ENCODE results near the gene TIMM23.
"Not testable (repeated sequence)": the region's sequence is repeated elsewhere in the genome, so short reads cannot be mapped to it uniquely, and the experiment has no call there.

Gene TIMM23

DNA sequence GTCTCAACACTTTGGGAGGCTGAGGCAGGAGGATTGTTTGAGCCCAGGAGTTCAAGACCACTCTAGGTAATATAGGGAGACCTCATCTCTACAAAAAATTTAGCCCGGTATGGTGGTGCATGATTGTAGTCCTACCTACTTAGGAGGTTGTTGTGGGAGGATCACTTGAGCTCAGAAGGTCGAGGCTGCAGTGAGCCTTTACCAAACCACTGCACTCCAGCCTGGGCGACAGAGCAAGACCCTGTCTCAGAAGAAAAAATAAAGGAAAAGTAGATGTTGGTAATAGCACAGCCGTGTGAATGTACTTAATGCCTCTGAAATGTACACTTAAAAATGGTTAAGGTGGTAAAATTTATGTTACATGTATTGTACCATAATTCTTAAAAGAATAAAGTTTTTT, 25.3 kb downstream of the TIMM23 start:
- no peak for TF ChIP-seq ZNF274 (IDR thresholded peaks at IDR 0.05; ENCODE audit: low read depth, low read length)
- H3K4me3 ChIP-seq (ENCODE audit: low read length): no peak overlapping the region

DNA sequence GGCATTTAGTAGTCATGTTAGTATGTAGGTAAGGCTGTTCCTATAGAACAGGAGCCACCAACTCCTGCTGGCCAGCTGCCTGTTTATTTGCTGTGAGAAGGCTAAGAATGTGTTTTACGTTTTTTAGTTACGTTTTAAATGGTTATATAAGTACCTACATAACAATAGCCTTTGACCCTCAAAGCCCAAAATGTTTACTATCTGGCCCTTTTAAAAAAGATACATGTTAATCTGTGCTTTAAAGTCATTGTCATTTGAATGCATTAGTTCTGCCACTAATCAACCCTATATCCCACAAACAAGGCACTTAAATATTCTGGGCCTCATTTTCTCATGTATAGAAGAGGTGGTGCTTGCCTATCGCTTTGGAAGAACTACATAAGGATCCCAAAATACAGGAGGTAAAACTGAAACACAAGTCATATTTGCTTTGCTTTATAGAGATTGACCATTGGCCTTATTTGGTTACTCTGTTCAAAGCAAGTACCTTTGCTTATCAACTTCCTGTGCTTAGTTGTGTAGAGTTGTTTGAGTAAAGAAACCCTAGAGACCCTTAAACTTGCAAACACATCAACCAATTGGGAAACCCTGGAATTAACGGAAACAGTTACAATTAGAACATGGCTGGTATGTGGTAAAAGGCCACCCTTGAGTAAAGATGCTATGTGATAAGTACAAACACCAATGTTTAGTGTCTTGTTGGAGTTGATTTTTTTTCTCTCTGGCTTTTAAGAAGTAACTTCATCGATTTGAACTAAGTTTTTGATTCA, 25.9 kb downstream of the TIMM23 start:
- no peak overlapping the region for H3K4me3 ChIP-seq (ENCODE audit: low read length)
- TF ChIP-seq ZNF274 (IDR thresholded peaks at IDR 0.05; ENCODE audit: low read depth, low read length): no peak

DNA sequence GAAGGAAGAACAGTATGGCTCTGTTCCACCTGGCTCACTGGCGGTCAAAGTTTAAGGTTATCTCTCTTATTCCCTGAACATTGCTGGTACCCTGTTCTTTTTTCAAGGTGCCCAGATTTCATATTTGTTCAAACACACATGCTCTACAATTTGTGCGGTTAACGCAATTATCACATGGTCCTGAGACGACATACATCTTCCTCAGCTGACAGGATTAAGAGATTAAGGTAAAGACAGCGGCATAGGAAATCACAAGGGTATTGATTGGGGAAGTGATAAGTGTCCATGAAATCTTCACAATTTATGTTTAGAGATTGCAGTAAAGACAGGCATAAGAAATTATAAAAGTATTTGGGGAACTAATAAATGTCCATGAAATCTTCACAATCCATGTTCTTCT, 27.7 kb downstream of the TIMM23 start:
- not testable (repeated sequence) for H3K4me3 ChIP-seq (ENCODE audit: low read length)

GRCh38 chr10:46000538-46000937, 28.2 kb downstream of the TIMM23 start:
- TF ChIP-seq ZNF274 (IDR thresholded peaks at IDR 0.05; ENCODE audit: low read depth, low read length): no peak

DNA sequence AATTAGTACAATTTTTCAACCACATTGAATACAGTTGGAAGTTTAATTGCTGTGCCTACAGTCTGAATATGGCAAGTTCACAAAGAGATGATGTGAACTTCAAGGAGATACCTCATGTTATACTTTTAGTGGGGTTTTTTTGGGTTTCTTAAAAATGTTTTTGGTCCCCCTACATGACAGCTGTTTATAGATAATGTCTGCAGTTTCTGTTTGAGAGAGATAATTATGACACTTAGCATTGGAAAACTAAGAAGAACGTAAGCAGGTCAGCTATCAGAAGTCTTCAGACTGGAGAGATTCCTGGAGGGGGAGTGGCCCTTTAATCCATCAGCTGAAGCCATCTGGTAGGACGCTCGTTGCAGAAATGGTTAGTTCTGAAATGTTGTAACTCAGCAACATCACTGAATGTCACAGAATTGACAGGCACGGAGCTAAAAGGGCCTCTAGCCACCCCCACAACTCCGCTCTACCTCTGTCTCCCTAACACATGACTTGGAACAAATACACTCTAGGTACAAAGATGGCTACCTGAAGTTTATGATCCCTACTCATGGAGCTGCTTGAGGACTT, 29.0 kb downstream of the TIMM23 start:
- H3K4me3 ChIP-seq (ENCODE audit: low read length): no peak overlapping the region
- no peak for TF ChIP-seq ZNF274 (IDR thresholded peaks at IDR 0.05; ENCODE audit: low read depth, low read length)

More at GRCh38 chr10:46000538-46000937, 28.2 kb downstream of the TIMM23 start:
- H3K4me3 ChIP-seq (ENCODE audit: low read length): no peak overlapping the region

DNA sequence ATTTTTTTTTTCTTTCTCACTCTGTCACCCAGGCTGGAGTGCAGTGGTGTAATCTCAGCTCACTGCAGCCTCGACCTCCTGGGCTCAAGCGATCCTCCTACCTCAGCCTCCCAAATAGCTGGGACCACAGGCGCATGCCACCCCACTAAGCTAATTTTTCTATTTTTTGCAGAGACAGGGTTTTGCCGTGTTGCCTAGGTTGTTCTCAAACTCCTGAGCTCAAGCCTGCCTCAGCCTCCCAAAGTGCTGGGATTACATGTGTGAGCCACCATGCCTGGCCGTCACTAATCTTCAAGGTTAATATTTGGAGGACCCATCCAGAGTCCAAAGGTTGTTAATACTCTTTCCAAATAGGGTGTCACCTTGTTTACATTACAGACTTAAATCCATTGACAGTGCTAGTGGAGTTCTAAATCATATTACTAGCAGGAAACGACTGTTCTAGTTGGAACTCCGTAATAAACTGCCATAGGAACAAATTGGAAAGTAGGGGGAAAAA, 29.9 kb downstream of the TIMM23 start:
- not testable (repeated sequence) for H3K4me3 ChIP-seq (ENCODE audit: low read length)

DNA sequence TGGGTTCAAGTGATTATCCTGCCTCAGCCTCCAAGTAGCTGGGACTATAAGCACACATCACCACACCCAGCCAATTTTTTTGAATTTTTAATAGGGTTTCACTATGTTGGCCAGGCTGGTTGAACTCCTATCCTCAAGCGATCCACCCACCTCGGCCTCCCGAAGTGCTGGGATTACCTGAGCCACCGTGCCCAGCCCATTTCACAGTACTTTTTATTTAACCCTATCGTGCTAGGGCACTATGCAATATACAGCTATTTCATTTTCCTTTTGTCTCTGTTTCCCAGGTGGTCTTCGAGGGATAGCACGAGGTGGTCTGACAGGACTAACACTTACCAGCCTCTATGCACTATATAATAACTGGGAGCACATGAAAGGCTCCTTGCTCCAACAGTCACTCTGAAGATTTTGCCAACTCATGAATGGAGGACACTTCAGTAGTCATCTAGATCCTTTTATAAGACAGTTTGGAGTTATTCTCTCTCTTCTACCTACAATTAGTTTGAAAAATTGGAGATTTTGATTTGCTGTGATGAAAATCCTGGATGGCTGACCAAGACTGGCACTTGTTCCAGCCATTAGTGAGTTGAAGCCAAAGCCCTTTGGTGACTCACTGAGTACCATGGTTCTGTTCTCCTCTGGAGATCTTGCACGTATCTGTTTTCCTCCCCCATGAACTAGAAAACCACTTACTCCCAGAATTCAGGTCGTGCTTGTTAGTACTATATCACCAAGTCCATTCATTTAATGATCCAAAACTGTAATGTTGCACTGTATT, 30.8 kb downstream of the TIMM23 start:
- no peak overlapping the region for H3K4me3 ChIP-seq (ENCODE audit: low read length)
- TF ChIP-seq ZNF274 (IDR thresholded peaks at IDR 0.05; ENCODE audit: low read depth, low read length): no peak

DNA sequence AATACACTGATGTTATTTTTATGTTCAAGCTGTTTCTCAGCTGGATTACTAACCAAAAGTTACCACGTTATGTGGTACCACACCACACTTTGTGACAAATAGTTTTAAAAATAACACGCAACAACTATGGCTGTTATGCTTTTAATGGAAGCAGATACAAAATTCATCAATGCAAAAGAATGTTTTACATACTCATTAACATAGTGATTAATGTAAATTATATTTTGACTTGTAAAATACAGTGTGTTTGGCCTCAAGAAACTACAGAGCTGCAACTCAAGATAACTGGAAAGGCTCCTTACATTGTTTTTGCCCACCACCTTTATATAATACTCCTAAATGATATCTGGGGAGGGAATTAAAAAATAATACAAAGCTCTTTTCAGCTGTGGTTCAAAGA, 32.7 kb downstream of the TIMM23 start:
- no peak for TF ChIP-seq ZNF274 (IDR thresholded peaks at IDR 0.05; ENCODE audit: low read depth, low read length)
- H3K4me3 ChIP-seq (ENCODE audit: low read length): no peak overlapping the region

GRCh38 chr10:46005383-46005782, 33.1 kb downstream of the TIMM23 start:
- no peak for TF ChIP-seq ZNF274 (IDR thresholded peaks at IDR 0.05; ENCODE audit: low read depth, low read length)
- H3K4me3 ChIP-seq (ENCODE audit: low read length): no peak overlapping the region

- no peak overlapping the region for H3K4me3 ChIP-seq (ENCODE audit: low read length)
- no peak for TF ChIP-seq ZNF274 (IDR thresholded peaks at IDR 0.05; ENCODE audit: low read depth, low read length)
Measured at GRCh38 chr10:46006219-46006618, 33.9 kb downstream of the TIMM23 start.

DNA sequence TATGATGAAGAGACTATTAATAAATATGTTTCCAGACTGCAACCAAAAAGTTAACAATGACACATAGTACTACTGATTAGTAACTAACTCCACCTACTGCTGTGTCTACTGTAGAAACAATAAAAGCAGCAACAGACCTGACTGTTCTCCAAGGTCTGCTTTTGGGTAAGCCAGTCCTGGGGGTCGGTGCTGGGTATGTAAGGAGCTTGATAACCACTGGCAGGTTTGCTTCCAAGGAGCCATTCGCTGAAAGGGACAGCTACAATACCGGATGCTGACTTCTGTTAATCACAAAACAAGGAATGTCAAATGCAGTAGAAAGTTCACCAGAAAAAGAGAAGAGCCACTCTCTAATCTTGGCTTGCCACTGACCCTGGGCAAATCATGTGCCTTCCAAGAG, 40.5 kb downstream of the TIMM23 start:
- H3K4me3 ChIP-seq (ENCODE audit: low read length): no peak overlapping the region
- TF ChIP-seq ZNF274 (IDR thresholded peaks at IDR 0.05; ENCODE audit: low read depth, low read length): no peak

DNA sequence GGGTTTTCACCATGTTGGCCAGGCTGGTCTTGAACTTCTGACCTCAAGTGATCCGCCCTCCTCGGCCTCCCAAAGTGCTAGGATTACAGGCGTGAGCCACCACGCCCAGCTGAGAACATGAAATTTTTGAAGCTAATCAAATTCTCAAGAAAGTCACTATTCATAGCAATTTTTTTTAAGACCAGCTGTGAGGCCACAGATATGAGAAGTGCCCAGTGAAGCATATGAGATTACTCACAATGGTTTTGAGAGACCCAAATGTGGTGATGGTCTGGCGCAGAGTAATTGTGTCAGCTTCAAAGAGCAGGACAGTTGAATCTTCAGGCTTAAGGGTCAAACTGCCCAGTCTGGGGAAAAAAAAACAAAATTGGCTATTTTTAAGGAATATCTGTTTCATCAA, 41.9 kb downstream of the TIMM23 start:
- H3K4me3 ChIP-seq (ENCODE audit: low read length): no peak overlapping the region
- no peak for TF ChIP-seq ZNF274 (IDR thresholded peaks at IDR 0.05; ENCODE audit: low read depth, low read length)

DNA sequence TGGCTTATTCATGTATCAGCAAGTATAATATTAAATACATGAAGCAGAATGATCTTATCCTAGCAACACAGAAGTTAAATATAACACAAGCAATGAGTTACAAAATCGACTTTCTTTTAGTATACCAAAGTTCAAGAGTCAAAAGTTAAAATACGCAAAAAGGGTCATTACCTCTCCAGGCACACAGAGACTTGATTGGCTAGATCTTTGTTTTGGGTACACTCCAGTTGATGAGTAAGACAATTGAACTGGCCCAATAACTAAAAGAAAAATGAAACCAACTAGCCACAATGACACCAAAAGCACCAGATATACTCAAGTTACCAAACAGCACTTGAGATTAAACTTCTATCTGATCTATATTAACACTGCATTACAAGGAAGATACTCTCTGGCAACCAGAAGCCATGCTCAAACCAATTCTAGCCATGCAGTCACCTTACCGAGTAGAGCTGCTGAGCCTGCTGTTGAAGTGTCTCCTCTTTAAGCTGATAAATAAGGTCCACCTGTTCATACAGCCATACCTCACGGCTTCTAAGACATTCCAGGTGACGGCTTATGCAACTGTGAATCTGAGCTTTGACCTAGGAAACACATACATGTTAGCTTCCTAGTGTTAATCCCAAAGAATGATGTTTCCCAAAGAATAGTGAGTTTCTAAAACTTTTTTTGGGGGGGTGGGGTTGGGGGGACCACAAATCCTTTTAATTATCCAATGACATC, 42.6 kb downstream of the TIMM23 start:
- no peak for TF ChIP-seq ZNF274 (IDR thresholded peaks at IDR 0.05; ENCODE audit: low read depth, low read length)
- H3K4me3 ChIP-seq (ENCODE audit: low read length): no peak overlapping the region

GRCh38 chr10:46016190-46016589, 43.9 kb downstream of the TIMM23 start:
- H3K4me3 ChIP-seq (ENCODE audit: low read length): no peak overlapping the region
- TF ChIP-seq ZNF274 (IDR thresholded peaks at IDR 0.05; ENCODE audit: low read depth, low read length): no peak

All from GM08714 (cell line).